ENCODE data around the gene ALDOB. TPM values are rescaled to one million over a fixed set of nuclear protein-coding genes. Genes with fewer than 3 reads are reported as not detected.

ALDOB gene
- total RNA-seq, 1 donor from 2014 or later: not detected

DNA sequence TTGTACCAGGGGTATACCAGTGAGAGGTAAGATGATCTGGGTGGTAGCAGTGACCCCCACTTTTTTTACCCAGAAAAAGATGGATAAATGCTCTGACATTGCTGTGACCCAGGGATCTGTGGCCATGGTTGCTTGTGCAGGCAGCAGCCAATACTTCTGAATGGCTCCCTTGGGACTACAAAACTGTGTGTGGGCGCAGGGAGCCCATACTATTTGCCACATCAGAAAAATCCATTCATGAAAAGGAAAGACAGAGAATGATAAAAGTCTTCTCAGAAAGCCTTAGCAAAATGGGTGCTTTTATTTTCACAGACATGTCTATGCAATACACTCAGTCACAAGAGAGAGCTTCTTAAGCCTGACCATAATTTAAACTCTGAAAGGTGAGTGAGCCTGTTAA lies 37.3 kb upstream of the ALDOB start:
- no peak overlapping the region for H3K27ac ChIP-seq
- peaks cover 8% of the 10 kb centered on the region for H3K4me1 ChIP-seq
- H3K27me3 ChIP-seq: no peaks in the 10 kb centered on the region
- no peak for TF ChIP-seq POLR2AphosphoS5 (IDR thresholded peaks at IDR 0.05; ENCODE audit: insufficient read depth in 1 of 2, low read depth in 1 of 2)
- no peak for TF ChIP-seq POLR2A (IDR thresholded peaks at IDR 0.05)
- TF ChIP-seq, protein P1, sequence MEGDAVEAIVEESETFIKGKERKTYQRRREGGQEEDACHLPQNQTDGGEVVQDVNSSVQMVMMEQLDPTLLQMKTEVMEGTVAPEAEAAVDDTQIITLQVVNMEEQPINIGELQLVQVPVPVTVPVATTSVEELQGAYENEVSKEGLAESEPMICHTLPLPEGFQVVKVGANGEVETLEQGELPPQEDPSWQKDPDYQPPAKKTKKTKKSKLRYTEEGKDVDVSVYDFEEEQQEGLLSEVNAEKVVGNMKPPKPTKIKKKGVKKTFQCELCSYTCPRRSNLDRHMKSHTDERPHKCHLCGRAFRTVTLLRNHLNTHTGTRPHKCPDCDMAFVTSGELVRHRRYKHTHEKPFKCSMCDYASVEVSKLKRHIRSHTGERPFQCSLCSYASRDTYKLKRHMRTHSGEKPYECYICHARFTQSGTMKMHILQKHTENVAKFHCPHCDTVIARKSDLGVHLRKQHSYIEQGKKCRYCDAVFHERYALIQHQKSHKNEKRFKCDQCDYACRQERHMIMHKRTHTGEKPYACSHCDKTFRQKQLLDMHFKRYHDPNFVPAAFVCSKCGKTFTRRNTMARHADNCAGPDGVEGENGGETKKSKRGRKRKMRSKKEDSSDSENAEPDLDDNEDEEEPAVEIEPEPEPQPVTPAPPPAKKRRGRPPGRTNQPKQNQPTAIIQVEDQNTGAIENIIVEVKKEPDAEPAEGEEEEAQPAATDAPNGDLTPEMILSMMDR (IDR thresholded peaks at IDR 0.05): no peak
- peaks cover 0 to 22% of the 10 kb centered on the region in 2 donors for H3K36me3 ChIP-seq
- no peaks in the 10 kb centered on the region for H3K9me3 ChIP-seq
- DNase-seq (ENCODE audit: extremely low spot score in 2 of 2): no peak
- H3K4me3 ChIP-seq: no peak overlapping the region
- intact Hi-C loops (cut with DNase I): no loop called here

DNA sequence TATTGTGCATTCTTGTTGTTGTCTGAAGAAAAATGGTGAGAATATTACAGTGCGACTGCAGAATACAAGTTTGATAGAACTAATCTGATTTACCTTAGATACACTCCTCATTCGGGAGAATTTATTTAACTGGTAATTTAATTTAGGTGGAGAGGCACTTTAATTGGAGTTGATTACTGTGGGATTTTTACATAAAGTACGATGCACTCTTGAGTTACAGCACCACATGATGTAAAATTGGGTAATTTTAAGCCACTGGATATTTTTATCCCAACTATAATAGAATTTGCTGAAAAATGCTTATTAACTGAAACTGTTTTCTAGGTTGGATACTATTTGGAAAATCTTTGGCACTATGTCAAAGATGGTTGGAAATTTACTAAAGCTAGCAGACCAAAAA lies 35.4 kb upstream of the ALDOB start:
- Histone ChIP-seq H3K9me3 (no peaks in the 10 kb centered on the region), H3K4me3 (no peak overlapping the region), H3K27me3 (no peaks in the 10 kb centered on the region), H3K36me3 (peaks cover 0 to 11% of the 10 kb centered on the region in 2 donors), H3K27ac (no peak overlapping the region), H3K4me1 (no peaks in the 10 kb centered on the region)
- TF ChIP-seq POLR2AphosphoS5 (IDR thresholded peaks at IDR 0.05; ENCODE audit: insufficient read depth in 1 of 2, low read depth in 1 of 2): no peak
- no peak for TF ChIP-seq POLR2A (IDR thresholded peaks at IDR 0.05)
- TF ChIP-seq, protein P1 (IDR thresholded peaks at IDR 0.05): no peak
- no peak for DNase-seq (ENCODE audit: extremely low spot score in 2 of 2)
- intact Hi-C loops (cut with DNase I): no loop called here

GRCh38 chr9:101470021-101470420 lies 34.4 kb upstream of the ALDOB start:
- no peaks in the 10 kb centered on the region for H3K4me1 ChIP-seq
- peaks cover 0 to 8% of the 10 kb centered on the region in 2 donors for H3K36me3 ChIP-seq
- intact Hi-C loops (cut with DNase I): no loop called here
- H3K27ac ChIP-seq: no peak overlapping the region
- no peaks in the 10 kb centered on the region for H3K27me3 ChIP-seq
- TF ChIP-seq, protein P1 (IDR thresholded peaks at IDR 0.05): no peak
- TF ChIP-seq POLR2A (IDR thresholded peaks at IDR 0.05): no peak
- no peak for TF ChIP-seq POLR2AphosphoS5 (IDR thresholded peaks at IDR 0.05; ENCODE audit: insufficient read depth in 1 of 2, low read depth in 1 of 2)
- DNase-seq (ENCODE audit: extremely low spot score in 2 of 2): no peak
- H3K4me3 ChIP-seq: no peak overlapping the region
- H3K9me3 ChIP-seq: no peaks in the 10 kb centered on the region

DNA sequence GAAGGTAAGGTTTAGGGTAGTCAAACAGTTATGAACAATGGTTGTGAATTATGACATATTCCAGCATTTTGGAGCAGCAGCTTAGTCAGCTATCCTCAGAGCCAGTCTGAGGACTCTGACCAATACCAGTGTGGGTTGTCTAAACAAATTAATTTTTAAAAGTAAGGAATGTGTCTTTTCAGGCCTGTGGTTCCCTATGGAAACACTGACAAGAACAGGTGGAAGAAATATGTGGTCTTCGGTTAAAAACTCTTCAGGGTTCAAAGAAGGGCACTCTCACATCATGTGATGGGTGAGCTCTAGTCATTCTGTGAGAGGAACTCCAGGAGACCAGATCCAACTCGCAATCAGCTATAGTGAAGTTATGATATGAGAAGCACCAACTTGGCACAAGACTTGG lies 33.5 kb upstream of the ALDOB start:
- H3K4me3 ChIP-seq: no peak overlapping the region
- peaks cover 0 to under 1% of the 10 kb centered on the region in 2 donors for H3K36me3 ChIP-seq
- intact Hi-C loops (cut with DNase I): no loop called here
- no peaks in the 10 kb centered on the region for H3K9me3 ChIP-seq
- H3K27me3 ChIP-seq: no peaks in the 10 kb centered on the region
- no peak overlapping the region for H3K27ac ChIP-seq
- TF ChIP-seq, protein P1 (IDR thresholded peaks at IDR 0.05): no peak
- TF ChIP-seq POLR2AphosphoS5 (IDR thresholded peaks at IDR 0.05; ENCODE audit: insufficient read depth in 1 of 2, low read depth in 1 of 2) (no peak), POLR2A (IDR thresholded peaks at IDR 0.05) (no peak)
- no peak for DNase-seq (ENCODE audit: extremely low spot score in 2 of 2)
- H3K4me1 ChIP-seq: no peaks in the 10 kb centered on the region

DNA sequence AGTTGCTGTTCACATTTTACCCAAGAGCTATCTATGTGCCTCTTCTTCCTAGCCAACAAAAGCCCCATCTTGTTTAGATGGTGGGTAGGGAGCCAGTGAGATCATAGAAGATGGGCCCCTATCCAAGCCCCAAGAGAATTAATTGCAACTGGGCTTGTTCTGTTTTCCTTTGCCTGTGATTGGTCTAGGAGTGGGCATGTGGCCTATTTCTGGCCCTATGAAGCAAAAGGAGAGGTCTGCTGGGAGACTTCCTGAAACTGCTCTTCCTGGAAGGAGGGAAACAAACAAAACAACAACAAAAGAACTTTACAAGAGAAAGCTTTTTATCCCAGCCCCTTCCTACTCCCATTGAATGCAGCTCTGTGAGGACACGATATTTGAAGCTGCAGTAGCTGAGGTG lies 32.5 kb upstream of the ALDOB start:
- Histone ChIP-seq H3K36me3 (no peaks in the 10 kb centered on the region), H3K27me3 (no peaks in the 10 kb centered on the region), H3K4me3 (no peak overlapping the region), H3K4me1 (no peaks in the 10 kb centered on the region), H3K9me3 (no peaks in the 10 kb centered on the region), H3K27ac (no peak overlapping the region)
- TF ChIP-seq, protein P1 (IDR thresholded peaks at IDR 0.05): no peak
- no peak for TF ChIP-seq POLR2AphosphoS5 (IDR thresholded peaks at IDR 0.05; ENCODE audit: insufficient read depth in 1 of 2, low read depth in 1 of 2)
- no peak for TF ChIP-seq POLR2A (IDR thresholded peaks at IDR 0.05)
- intact Hi-C loops (cut with DNase I): no loop called here
- no peak for DNase-seq (ENCODE audit: extremely low spot score in 2 of 2)
